ENCODE results near the gene ZNF45. TPM values are rescaled to one million over a fixed set of nuclear protein-coding genes. Genes with fewer than 3 reads are reported as not detected.

ZNF45 gene
- total RNA-seq, 3 donors from 2014 or later = 9.8 to 15.9 (median 13.4) TPM

- no peak for ATAC-seq
- Histone ChIP-seq H3K9me3 (peaks cover 5% of the 10 kb centered on the region), H3K4me3 (no peak overlapping the region), H3K36me3 (ENCODE audit: low read depth) (no peaks in the 10 kb centered on the region), H3K4me1 (ENCODE audit: low read depth) (no peaks in the 10 kb centered on the region)
- no peak for TF ChIP-seq CTCF (IDR thresholded peaks at IDR 0.05)
- no peak for DNase-seq
- intact Hi-C loops (cut with DNase I, micrococcal nuclease) = no loop called here
Measured at GRCh38 chr19:43941209-43941608, 6.1 kb upstream of the ZNF45 start.

- TF ChIP-seq CTCF (IDR thresholded peaks at IDR 0.05) = no peak
- no peak for DNase-seq
- H3K4me1 ChIP-seq (ENCODE audit: low read depth) = no peaks in the 10 kb centered on the region
- H3K9me3 ChIP-seq = peaks cover 5% of the 10 kb centered on the region
- no peak for ATAC-seq
- intact Hi-C loops (cut with DNase I, micrococcal nuclease) = no loop called here
- no peaks in the 10 kb centered on the region for H3K36me3 ChIP-seq (ENCODE audit: low read depth)
- no peak overlapping the region for H3K4me3 ChIP-seq
Measured at GRCh38 chr19:43940719-43941118, 5.6 kb upstream of the ZNF45 start.

GRCh38 chr19:43939557-43940260 lies 4.6 kb upstream of the ZNF45 start:
- DNase-seq = no peak
- intact Hi-C loops (cut with DNase I, micrococcal nuclease) = no loop called here

GRCh38 chr19:43936188-43936587 lies 1.1 kb upstream of the ZNF45 start:
- ATAC-seq = no peak
- Histone ChIP-seq H3K36me3 (ENCODE audit: low read depth) (no peaks in the 10 kb centered on the region), H3K9me3 (peaks cover 5% of the 10 kb centered on the region), H3K4me1 (ENCODE audit: low read depth) (peaks cover 9% of the 10 kb centered on the region), H3K4me3 (no peak overlapping the region)
- intact Hi-C loops (cut with DNase I, micrococcal nuclease) = no loop called here
- DNase-seq = peak in 1 of 3 donors; percentile 12
- TF ChIP-seq CTCF (IDR thresholded peaks at IDR 0.05) = no peak

More at GRCh38 chr19:43939557-43940260, 4.6 kb upstream of the ZNF45 start:
- peaks cover 5% of the 10 kb centered on the region for H3K9me3 ChIP-seq
- H3K4me1 ChIP-seq (ENCODE audit: low read depth) = no peaks in the 10 kb centered on the region
- ATAC-seq = no peak
- no peak overlapping the region for H3K4me3 ChIP-seq
- TF ChIP-seq CTCF (IDR thresholded peaks at IDR 0.05) = no peak
- H3K36me3 ChIP-seq (ENCODE audit: low read depth) = no peaks in the 10 kb centered on the region

GRCh38 chr19:43934055-43934984 lies 762 bp downstream of the ZNF45 start:
- Histone ChIP-seq H3K36me3 (ENCODE audit: low read depth) (no peaks in the 10 kb centered on the region), H3K4me1 (ENCODE audit: low read depth) (peaks cover 9% of the 10 kb centered on the region), H3K9me3 (no peaks in the 10 kb centered on the region), H3K4me3 (peak overlapping the region; percentile 48)
- TF ChIP-seq CTCF (IDR thresholded peaks at IDR 0.05) = no peak
- no peak for ATAC-seq
- DNase-seq = peak in 1 of 3 donors; percentile 3
- intact Hi-C loops (cut with DNase I, micrococcal nuclease) = no loop called here
